ENCODE measurements around the gene OR7G3. TPM values are rescaled to one million over a fixed set of nuclear protein-coding genes. Genes with fewer than 3 reads are reported as not detected.

OR7G3 gene
- total RNA-seq, 4 donors from 2014 or later = not detected

DNA sequence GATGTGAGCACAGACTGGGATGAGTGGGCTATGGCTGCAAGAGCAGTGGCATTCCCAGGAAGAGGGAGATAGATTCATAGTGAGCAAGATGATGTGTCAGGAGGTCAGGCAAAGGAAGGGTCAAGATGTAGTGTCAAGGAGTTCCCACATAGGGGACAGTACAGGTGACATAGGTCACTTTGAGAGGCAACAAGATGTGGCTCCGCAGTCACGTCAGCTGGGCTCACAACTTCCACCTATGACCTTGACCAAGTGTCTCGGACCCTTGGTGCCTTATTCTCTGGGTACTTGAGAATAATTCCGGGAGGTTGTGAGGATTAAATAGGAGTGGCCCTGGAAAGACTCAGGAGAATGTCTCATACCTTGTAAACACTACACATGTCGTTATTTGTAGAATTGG, 23.9 kb upstream of the OR7G3 start:
- H3K9me3 ChIP-seq = peaks cover 0 to 69% (median 19%) of the 10 kb centered on the region in 3 donors
- no peaks in the 10 kb centered on the region for H3K27me3 ChIP-seq
- intact Hi-C loops (cut with DNase I) = no loop called here
- no peak overlapping the region for H3K27ac ChIP-seq
- H3K4me3 ChIP-seq = no peak overlapping the region
- WGBS, 2 donors = 87 to 88% methylated on average over 5 of the region's 5 CpGs
- no peak for DNase-seq
- TF ChIP-seq, protein P1, sequence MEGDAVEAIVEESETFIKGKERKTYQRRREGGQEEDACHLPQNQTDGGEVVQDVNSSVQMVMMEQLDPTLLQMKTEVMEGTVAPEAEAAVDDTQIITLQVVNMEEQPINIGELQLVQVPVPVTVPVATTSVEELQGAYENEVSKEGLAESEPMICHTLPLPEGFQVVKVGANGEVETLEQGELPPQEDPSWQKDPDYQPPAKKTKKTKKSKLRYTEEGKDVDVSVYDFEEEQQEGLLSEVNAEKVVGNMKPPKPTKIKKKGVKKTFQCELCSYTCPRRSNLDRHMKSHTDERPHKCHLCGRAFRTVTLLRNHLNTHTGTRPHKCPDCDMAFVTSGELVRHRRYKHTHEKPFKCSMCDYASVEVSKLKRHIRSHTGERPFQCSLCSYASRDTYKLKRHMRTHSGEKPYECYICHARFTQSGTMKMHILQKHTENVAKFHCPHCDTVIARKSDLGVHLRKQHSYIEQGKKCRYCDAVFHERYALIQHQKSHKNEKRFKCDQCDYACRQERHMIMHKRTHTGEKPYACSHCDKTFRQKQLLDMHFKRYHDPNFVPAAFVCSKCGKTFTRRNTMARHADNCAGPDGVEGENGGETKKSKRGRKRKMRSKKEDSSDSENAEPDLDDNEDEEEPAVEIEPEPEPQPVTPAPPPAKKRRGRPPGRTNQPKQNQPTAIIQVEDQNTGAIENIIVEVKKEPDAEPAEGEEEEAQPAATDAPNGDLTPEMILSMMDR (IDR thresholded peaks at IDR 0.05) = no peak
- TF ChIP-seq POLR2A (IDR thresholded peaks at IDR 0.05) = no peak
- H3K36me3 ChIP-seq = peaks cover 0 to 81% (median 0%) of the 10 kb centered on the region in 3 donors
- H3K4me1 ChIP-seq = peaks cover 0 to 14% (median 0%) of the 10 kb centered on the region in 3 donors

- Histone ChIP-seq H3K36me3 (peaks cover 0 to 81% (median 0%) of the 10 kb centered on the region in 3 donors), H3K4me3 (no peak overlapping the region), H3K4me1 (peaks cover 0 to 14% (median 0%) of the 10 kb centered on the region in 3 donors), H3K9me3 (peaks cover 0 to 69% (median 21%) of the 10 kb centered on the region in 3 donors), H3K27ac (no peak overlapping the region), H3K27me3 (no peaks in the 10 kb centered on the region)
- TF ChIP-seq, protein P1 (IDR thresholded peaks at IDR 0.05) = no peak
- TF ChIP-seq POLR2A (IDR thresholded peaks at IDR 0.05) = no peak
- WGBS, 2 donors = 75 to 77% methylated on average over 3 to 4 of the region's 4 CpGs
- DNase-seq = no peak
- intact Hi-C loops (cut with DNase I) = no loop called here
Measured at GRCh38 chr19:9149997-9150396, 23.2 kb upstream of the OR7G3 start.

DNA sequence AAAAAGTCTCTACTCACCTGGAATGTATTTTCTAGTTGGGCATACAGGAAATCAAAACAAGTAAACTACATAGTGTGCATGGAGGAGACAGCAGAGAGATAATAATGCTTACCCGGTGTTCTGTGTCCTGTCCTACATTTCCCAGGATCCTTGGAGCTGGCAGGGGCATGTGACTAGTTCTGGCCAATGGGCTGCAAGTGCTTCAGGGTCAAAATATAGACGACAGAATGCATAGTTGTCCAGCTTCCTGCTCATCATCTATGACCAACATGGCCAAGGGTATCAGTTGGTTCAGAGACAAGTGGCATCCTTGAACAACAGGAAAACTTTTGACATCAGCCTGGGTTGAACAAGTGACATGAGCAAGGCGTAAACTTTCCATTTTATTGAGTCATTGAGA, 21.9 kb upstream of the OR7G3 start:
- no peak for DNase-seq

GRCh38 chr19:9146882-9147281, 20.1 kb upstream of the OR7G3 start:
- Histone ChIP-seq H3K27ac (no peak overlapping the region), H3K27me3 (no peaks in the 10 kb centered on the region), H3K4me1 (peaks cover under 1 to 19% (median 3%) of the 10 kb centered on the region in 3 donors), H3K4me3 (no peak overlapping the region), H3K36me3 (peaks cover 0 to 56% (median 0%) of the 10 kb centered on the region in 3 donors), H3K9me3 (peaks cover 6 to 49% (median 17%) of the 10 kb centered on the region in 3 donors)
- DNase-seq = no peak
- 90 to 93% methylated on average over 1 of the region's 1 CpG for WGBS, 2 donors
- intact Hi-C loops (cut with DNase I) = no loop called here
- TF ChIP-seq POLR2A (IDR thresholded peaks at IDR 0.05) = no peak
- TF ChIP-seq, protein P1 (IDR thresholded peaks at IDR 0.05) = no peak

More for the DNA sequence above, 21.9 kb upstream of the OR7G3 start:
- TF ChIP-seq, protein P1 (IDR thresholded peaks at IDR 0.05) = no peak
- no peak for TF ChIP-seq POLR2A (IDR thresholded peaks at IDR 0.05)
- Histone ChIP-seq H3K36me3 (peaks cover 0 to 71% (median 0%) of the 10 kb centered on the region in 3 donors), H3K4me1 (peaks cover 0 to 14% (median 0%) of the 10 kb centered on the region in 3 donors), H3K27me3 (no peaks in the 10 kb centered on the region), H3K9me3 (peaks cover 6 to 67% (median 30%) of the 10 kb centered on the region in 3 donors), H3K27ac (no peak overlapping the region), H3K4me3 (no peak overlapping the region)
- intact Hi-C loops (cut with DNase I) = no loop called here
- WGBS, 2 donors = 91 to 93% methylated on average over 3 of the region's 3 CpGs

DNA sequence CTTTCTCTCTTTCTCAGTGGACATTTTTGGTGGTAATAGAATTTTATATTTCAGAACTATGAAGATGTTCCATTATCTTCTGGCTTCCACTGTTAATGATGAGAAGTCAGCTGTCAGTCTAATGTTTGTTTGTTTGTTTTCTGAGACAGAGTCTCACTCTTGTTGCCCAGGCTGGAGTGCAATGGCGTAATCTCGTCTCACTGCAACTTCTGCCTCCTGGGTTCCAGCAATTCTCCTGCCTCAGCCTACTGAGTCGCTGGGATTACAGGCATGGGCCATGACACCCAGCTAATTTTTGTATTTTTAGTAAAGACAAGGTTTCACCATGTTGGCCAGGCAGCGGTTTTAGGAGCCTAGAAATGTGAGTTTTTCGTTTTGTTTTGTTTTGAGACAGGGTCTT, 18.2 kb upstream of the OR7G3 start:
- H3K36me3 ChIP-seq = peaks cover 0 to 53% (median 0%) of the 10 kb centered on the region in 3 donors
- WGBS, 2 donors = 97 to 100% methylated on average over 5 of the region's 5 CpGs
- H3K27ac ChIP-seq = no peak overlapping the region
- no peak overlapping the region for H3K4me3 ChIP-seq
- intact Hi-C loops (cut with DNase I) = no loop called here
- TF ChIP-seq, protein P1 (IDR thresholded peaks at IDR 0.05) = no peak
- no peak for TF ChIP-seq POLR2A (IDR thresholded peaks at IDR 0.05)
- DNase-seq = no peak
- H3K9me3 ChIP-seq = peaks cover 6 to 44% (median 17%) of the 10 kb centered on the region in 3 donors
- H3K4me1 ChIP-seq = peaks cover 10 to 24% (median 11%) of the 10 kb centered on the region in 3 donors
- H3K27me3 ChIP-seq = no peaks in the 10 kb centered on the region

Data from esophagus squamous epithelium (tissue), 5 donors.